ENCODE data around the gene LAMTOR2. TPM values are rescaled to one million over a fixed set of nuclear protein-coding genes. Genes with fewer than 3 reads are reported as not detected.

Gene LAMTOR2
- total RNA-seq, 2 donors from 2014 or later: 34.7 to 38.4 TPM

GRCh38 chr1:156108057-156108456 lies 53.5 kb downstream of the LAMTOR2 start:
- intact Hi-C loops (cut with DNase I): no loop called here

More at GRCh38 chr1:156108057-156108456, 53.5 kb downstream of the LAMTOR2 start:
- DNase-seq (ENCODE audit: low spot score): no peak

Other genes starting within 250 kb of the LAMTOR2 start
- 10 to 100 TPM; 44.3 to 48.2 TPM for gene GON4L, start 197.6 kb upstream of the LAMTOR2 start, total RNA-seq
- 10 to 100 TPM; 20.8 to 23.9 TPM for gene SYT11, start 195.2 kb upstream of the LAMTOR2 start, total RNA-seq
- 10 to 100 TPM; 34.1 to 36.2 TPM for gene RIT1, start 143.4 kb upstream of the LAMTOR2 start, total RNA-seq
- 10 to 100 TPM; 28.6 to 28.8 TPM for gene KHDC4, start 120.4 kb upstream of the LAMTOR2 start, total RNA-seq
- not detected for gene RXFP4, start 113.1 kb upstream of the LAMTOR2 start, total RNA-seq
- gene ARHGEF2, start 76.2 kb upstream of the LAMTOR2 start, total RNA-seq: 100 to 1,000 TPM; 138 to 161 TPM
- 100 to 1,000 TPM; 147 to 173 TPM for gene SSR2, start 33.8 kb upstream of the LAMTOR2 start, total RNA-seq
- gene UBQLN4, start 984 bp upstream of the LAMTOR2 start, total RNA-seq: 10 to 100 TPM; 18.0 to 29.1 TPM
- not detected for gene RAB25, start 6.4 kb downstream of the LAMTOR2 start, total RNA-seq
- under 1 TPM; 0.23 to 0.76 TPM for gene MEX3A, start 27.7 kb downstream of the LAMTOR2 start, total RNA-seq
- gene LMNA, start 59.9 kb downstream of the LAMTOR2 start, total RNA-seq: 100 to 1,000 TPM; 500 to 599 TPM
- 1 to 10 TPM; 5.8 to 8.0 TPM for gene SEMA4A, start 98.8 kb downstream of the LAMTOR2 start, total RNA-seq
- 10 to 100 TPM; 16.1 to 21.2 TPM for gene SLC25A44, start 139.3 kb downstream of the LAMTOR2 start, total RNA-seq
- gene PMF1, start 158.2 kb downstream of the LAMTOR2 start, total RNA-seq: 10 to 100 TPM; 31.8 to 34.6 TPM
- under 1 TPM in 1 of 2 donors, not detected in 1; 0.71 TPM for gene BGLAP, start 187.4 kb downstream of the LAMTOR2 start, total RNA-seq
- gene PAQR6, start 193.3 kb downstream of the LAMTOR2 start, total RNA-seq: 1 to 10 TPM in 1 of 2 donors, under 1 TPM in 1; 0.43 to 1.9 TPM
- gene SMG5, start 228.0 kb downstream of the LAMTOR2 start, total RNA-seq: 10 to 100 TPM; 44.0 to 50.9 TPM
- 1 to 10 TPM; 1.6 to 2.7 TPM for gene TMEM79, start 229.5 kb downstream of the LAMTOR2 start, total RNA-seq
- 10 to 100 TPM; 34.2 to 51.5 TPM for gene GLMP, start 240.9 kb downstream of the LAMTOR2 start, total RNA-seq
- not detected for gene VHLL, start 244.5 kb downstream of the LAMTOR2 start, total RNA-seq

Measured in posterior vena cava (tissue), 2 donors.